ENCODE data around the gene TCEANC2. TPM values are rescaled to one million over a fixed set of nuclear protein-coding genes. Genes with fewer than 3 reads are reported as not detected.
"Not testable (repeated sequence)": the region's sequence is repeated elsewhere in the genome, so short reads cannot be mapped to it uniquely, and the experiment has no call there.

The TCEANC2 gene
- total RNA-seq, result 1 to 10 TPM; 1.4 to 7.1 (median 5.7) TPM

DNA sequence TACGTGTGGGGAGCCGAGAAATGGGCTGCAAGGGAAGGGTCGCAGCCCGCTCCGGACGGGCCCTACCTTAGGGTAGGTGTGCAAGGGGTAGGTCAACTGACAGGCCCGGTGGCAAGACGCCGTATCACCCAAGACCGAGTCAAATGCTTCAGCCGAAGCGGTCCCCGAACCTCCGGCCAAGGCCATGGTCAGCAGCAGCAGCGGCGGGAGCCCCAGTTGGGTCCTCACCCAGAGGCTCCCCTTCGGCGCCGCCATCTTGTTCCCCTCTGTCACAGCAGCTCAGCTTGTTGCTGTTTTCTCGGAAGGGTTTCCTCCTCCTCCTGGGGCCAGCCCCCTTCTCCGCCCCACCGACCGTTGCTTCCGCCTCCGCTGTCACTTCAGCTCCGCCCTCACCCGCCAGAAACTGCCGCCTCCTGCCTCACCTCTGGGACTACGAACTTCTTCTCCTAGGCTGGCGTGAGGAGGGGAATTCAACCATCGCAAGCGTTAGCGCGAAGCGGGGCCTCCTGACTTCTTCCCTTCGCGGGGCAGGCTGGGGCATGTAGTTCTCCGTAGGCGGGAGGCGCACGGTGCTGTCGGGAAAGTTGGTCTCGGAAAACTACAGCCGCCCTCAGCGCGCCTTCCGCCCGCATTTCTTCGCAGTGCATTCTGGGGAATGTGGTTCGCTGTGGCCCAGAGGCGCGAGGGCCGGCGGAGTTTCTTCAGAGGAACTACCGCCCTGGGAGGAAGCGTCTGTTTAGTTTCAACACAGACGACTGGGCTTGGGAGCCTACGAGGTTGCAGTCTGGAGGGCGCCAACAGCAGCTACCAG lies at the start of gene TCEANC2, which contains the start of gene TMEM59:
TSS of gene TCEANC2 (plus strand) at position 675 of the 811 bp plus-strand sequence. CDS start 815 bp downstream, outside the sequence.
TSS of gene TMEM59 (minus strand) at position 271 of the 811 bp plus-strand sequence. CDS start at position 255, 16 bp downstream.
- in situ Hi-C loops (cut with MboI; ENCODE audit: low pct_ligation_motif_present in 1 of 4, low pct_unique_long_range_greater_than_20kb in 1 of 4, low sequenced_read_pairs in 3 of 4) (loop anchor here in 1 of 4 donors (25.0 kb wide), 1 partner anchor 759 kb away; the partner anchor contains the start of gene TTC22), intact Hi-C loops (cut with DNase I; ENCODE audit: low total_unique reads) (no loop called here)
- 0% methylated on average over 56 of the region's 59 CpGs; no CpG with 5 or more reads in 1 of the 2 donors for WGBS, 2 donors (ENCODE audit: low coverage in 1 of 2)
- no peaks in the 10 kb centered on the region for H3K9me3 ChIP-seq
- peak within 1 kb of the TSS; percentile 95 to 99 (median 98) for H3K27ac ChIP-seq
- H3K36me3 ChIP-seq, result no peaks in the 10 kb centered on the region
- TF ChIP-seq POLR2A (IDR thresholded peaks at IDR 0.05) (peak; percentile 90), CTCF (IDR thresholded peaks at IDR 0.05) (peak in 2 of 5 experiments; percentile 3 to 35), EP300 (IDR thresholded peaks at IDR 0.05; ENCODE audit: low read depth) (no peak), POLR2AphosphoS5 (IDR thresholded peaks at IDR 0.05) (peak; percentile 79 to 89 (median 89))
- H3K4me1 ChIP-seq, result peaks cover 25 to 52% (median 39%) of the 10 kb centered on the region in 4 donors
- no peaks in the 10 kb centered on the region for H3K27me3 ChIP-seq
- H3K4me3 ChIP-seq, result peak within 1 kb of the TSS; percentile 68 to 92 (median 86)
- peak; percentile 98 for DNase-seq

DNA sequence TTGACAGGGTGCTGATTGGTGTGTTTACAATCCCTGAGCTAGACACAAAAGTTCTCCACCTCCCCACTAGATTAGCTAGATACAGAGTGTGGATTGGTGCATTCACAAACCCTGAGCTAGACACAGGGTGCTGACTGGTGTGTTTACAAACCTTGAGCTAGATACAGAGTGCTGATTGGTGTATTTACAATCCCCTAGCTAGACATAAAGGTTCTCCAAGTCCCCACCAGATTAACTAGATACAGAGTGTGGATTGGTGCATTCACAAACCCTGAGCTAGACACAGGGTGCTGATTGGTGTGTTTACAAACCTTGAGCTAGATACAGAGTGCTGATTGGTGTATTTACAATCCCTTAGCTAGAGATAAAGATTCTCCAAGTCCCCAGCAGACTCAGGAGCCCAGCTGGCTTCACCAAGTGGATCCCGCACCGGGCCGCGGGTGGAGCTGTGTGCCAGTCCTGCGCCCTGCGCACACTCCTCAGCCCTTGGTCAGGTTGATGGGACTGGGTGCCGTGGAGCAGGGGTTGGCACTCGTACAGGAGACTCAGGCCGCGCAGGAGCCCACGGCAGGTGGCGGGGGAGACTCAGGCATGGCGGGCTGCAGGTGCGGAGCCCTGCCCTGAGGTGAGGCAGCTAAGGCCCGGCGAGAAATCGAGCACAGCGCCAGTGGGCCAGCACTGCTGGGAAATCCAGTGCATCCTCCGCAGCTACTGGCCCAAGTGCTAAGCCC lies 49.5 kb upstream of the TCEANC2 start:
- DNase-seq; H3K27ac ChIP-seq; H3K9me3 ChIP-seq; in situ Hi-C loops (cut with MboI; ENCODE audit: low pct_ligation_motif_present in 1 of 4, low pct_unique_long_range_greater_than_20kb in 1 of 4, low sequenced_read_pairs in 3 of 4); H3K27me3 ChIP-seq; H3K36me3 ChIP-seq; H3K4me1 ChIP-seq; H3K4me3 ChIP-seq; intact Hi-C loops (cut with DNase I; ENCODE audit: low total_unique reads): not testable (repeated sequence)
- WGBS, 2 donors (ENCODE audit: low coverage in 1 of 2), result 90% methylated on average over 16 of the region's 19 CpGs; no CpG with 5 or more reads in 1 of the 2 donors

- no peak for DNase-seq
- Histone ChIP-seq H3K9me3 (no peaks in the 10 kb centered on the region), H3K27ac (no peak overlapping the region), H3K36me3 (no peaks in the 10 kb centered on the region), H3K4me1 (no peaks in the 10 kb centered on the region), H3K4me3 (no peak overlapping the region), H3K27me3 (no peaks in the 10 kb centered on the region)
- intact Hi-C loops (cut with DNase I; ENCODE audit: low total_unique reads) (no loop called here), in situ Hi-C loops (cut with MboI; ENCODE audit: low pct_ligation_motif_present in 1 of 4, low pct_unique_long_range_greater_than_20kb in 1 of 4, low sequenced_read_pairs in 3 of 4) (no loop called here)
- no peak for TF ChIP-seq POLR2AphosphoS5 (IDR thresholded peaks at IDR 0.05)
- TF ChIP-seq POLR2A (IDR thresholded peaks at IDR 0.05), result no peak
- no peak for TF ChIP-seq CTCF (IDR thresholded peaks at IDR 0.05)
- no peak for TF ChIP-seq EP300 (IDR thresholded peaks at IDR 0.05; ENCODE audit: low read depth)
- WGBS, 2 donors (ENCODE audit: low coverage in 1 of 2), result 95 to 100% methylated on average over 1 to 27 of the region's 27 CpGs
Observed at GRCh38 chr1:54004481-54005049, 48.8 kb upstream of the TCEANC2 start.

- intact Hi-C loops (cut with DNase I; ENCODE audit: low total_unique reads), result no loop called here
- Histone ChIP-seq H3K36me3 (no peaks in the 10 kb centered on the region), H3K4me1 (no peaks in the 10 kb centered on the region), H3K27ac (no peak overlapping the region), H3K4me3 (no peak overlapping the region), H3K9me3 (no peaks in the 10 kb centered on the region), H3K27me3 (no peaks in the 10 kb centered on the region)
- DNase-seq, result no peak
- in situ Hi-C loops (cut with MboI; ENCODE audit: low pct_ligation_motif_present in 1 of 4, low pct_unique_long_range_greater_than_20kb in 1 of 4, low sequenced_read_pairs in 3 of 4), result no loop called here
- WGBS, 2 donors (ENCODE audit: low coverage in 1 of 2), result 76 to 83% methylated on average over 3 to 4 of the region's 4 CpGs
- TF ChIP-seq POLR2AphosphoS5 (IDR thresholded peaks at IDR 0.05), result no peak
- TF ChIP-seq CTCF (IDR thresholded peaks at IDR 0.05), result no peak
- TF ChIP-seq EP300 (IDR thresholded peaks at IDR 0.05; ENCODE audit: low read depth), result no peak
- TF ChIP-seq POLR2A (IDR thresholded peaks at IDR 0.05), result no peak
Observed at GRCh38 chr1:54006508-54006907, 46.9 kb upstream of the TCEANC2 start.

Data from transverse colon (tissue), 4 donors.